ENCODE results near the gene CRY1. TPM values are rescaled to one million over a fixed set of nuclear protein-coding genes. Genes with fewer than 3 reads are reported as not detected.

The CRY1 gene
- total RNA-seq = 10 to 100 TPM; 11.1 to 22.7 (median 11.7) TPM

DNA sequence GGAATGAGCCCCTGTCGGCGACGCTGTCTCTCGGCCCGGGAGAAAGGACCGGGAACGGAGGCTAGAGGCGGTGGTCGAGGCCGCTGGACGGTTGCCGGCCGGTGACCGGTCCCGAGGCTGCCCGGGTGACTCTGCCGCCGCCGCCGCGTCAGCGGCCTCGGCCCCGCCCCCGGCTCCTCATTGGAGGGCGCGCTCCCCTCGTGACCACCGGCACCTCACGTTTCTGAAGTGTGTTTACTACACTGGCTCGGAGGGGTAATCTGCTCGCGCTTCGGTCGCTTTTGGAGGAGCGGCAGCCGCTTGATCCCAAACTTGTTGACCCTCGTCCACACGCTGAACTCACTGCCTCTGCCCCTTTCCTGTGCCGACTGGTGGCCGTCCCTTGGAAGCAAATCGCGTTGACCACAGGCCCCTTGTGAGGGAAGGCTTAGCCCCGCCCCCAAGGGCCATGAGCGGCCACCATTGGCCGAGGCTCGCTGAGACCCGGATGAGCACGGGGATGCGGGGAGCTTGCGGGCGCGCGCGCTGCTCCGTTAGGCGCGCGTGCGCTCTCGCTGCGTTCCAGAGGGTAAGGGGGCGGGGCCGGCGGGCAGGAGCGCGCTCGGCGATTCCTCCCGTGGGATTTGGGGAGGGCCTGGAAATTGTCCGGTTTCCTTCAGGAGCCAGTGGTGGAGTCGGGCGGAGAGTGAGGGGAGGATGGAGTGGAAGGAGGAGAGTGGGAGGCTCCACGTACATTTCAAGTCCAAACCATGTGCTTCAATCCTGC, at the start of gene CRY1:
CRY1 (minus strand) TSS at position 133 of the 766 bp plus-strand sequence. CDS start 588 bp downstream, outside the sequence.
- H3K4me3 ChIP-seq = peak within 1 kb of the TSS; percentile 92 to 99 (median 98)
- H3K9me3 ChIP-seq = no peaks in the 10 kb centered on the region
- H3K4me1 ChIP-seq = peaks cover 17 to 27% of the 10 kb centered on the region in 2 donors
- DNase-seq = peak; percentile 91 to 94
- H3K27ac ChIP-seq = peak within 1 kb of the TSS; percentile 98 to 100 (median 99)
- intact Hi-C loops (cut with DNase I; ENCODE audit: low total_unique reads) = loop anchor here (1.0 to 10.0 kb wide), 7 partner anchors 66 to 1979 kb away; partner anchors contain the start of genes RIC8B and TMEM263
- in situ Hi-C loops (cut with MboI; ENCODE audit: low sequenced_read_pairs in 4 of 4) = loop anchor here in 1 of 4 donors (25.0 kb wide), 1 partner anchor 106 kb away; the partner anchor contains the start of gene MTERF2
- H3K36me3 ChIP-seq = no peaks in the 10 kb centered on the region
- H3K27me3 ChIP-seq = no peaks in the 10 kb centered on the region
- ATAC-seq = peak; percentile 93 to 94
- no peak for TF ChIP-seq CTCF (IDR thresholded peaks at IDR 0.05 in 4 of 5, conservative IDR thresholded peaks at IDR 0.05 in 1 of 5)
- TF ChIP-seq POLR2A (IDR thresholded peaks at IDR 0.05) = peak; percentile 98 to 99

GRCh38 chr12:107139787-107140186, 46.4 kb upstream of the CRY1 start:
- Histone ChIP-seq H3K4me1 (no peaks in the 10 kb centered on the region), H3K27me3 (no peaks in the 10 kb centered on the region), H3K27ac (no peak overlapping the region), H3K9me3 (no peaks in the 10 kb centered on the region), H3K36me3 (no peaks in the 10 kb centered on the region), H3K4me3 (no peak overlapping the region)
- intact Hi-C loops (cut with DNase I; ENCODE audit: low total_unique reads) = no loop called here
- TF ChIP-seq POLR2A (IDR thresholded peaks at IDR 0.05) (no peak), CTCF (IDR thresholded peaks at IDR 0.05 in 4 of 5, conservative IDR thresholded peaks at IDR 0.05 in 1 of 5) (no peak)
- ATAC-seq (no peak), DNase-seq (no peak)
- in situ Hi-C loops (cut with MboI; ENCODE audit: low sequenced_read_pairs in 4 of 4) = loop anchor here in 1 of 4 donors (10.0 kb wide), 1 partner anchor 465 kb away; no protein-coding TSS in a partner anchor

- H3K9me3 ChIP-seq = no peaks in the 10 kb centered on the region
- intact Hi-C loops (cut with DNase I; ENCODE audit: low total_unique reads) = no loop called here
- in situ Hi-C loops (cut with MboI; ENCODE audit: low sequenced_read_pairs in 4 of 4) = loop anchor here in 1 of 4 donors (10.0 kb wide), 1 partner anchor 466 kb away; no protein-coding TSS in a partner anchor
- no peaks in the 10 kb centered on the region for H3K27me3 ChIP-seq
- ATAC-seq (no peak), DNase-seq (no peak)
- H3K4me3 ChIP-seq = no peak overlapping the region
- no peak overlapping the region for H3K27ac ChIP-seq
- TF ChIP-seq POLR2A (IDR thresholded peaks at IDR 0.05) = no peak
- no peak for TF ChIP-seq CTCF (IDR thresholded peaks at IDR 0.05 in 4 of 5, conservative IDR thresholded peaks at IDR 0.05 in 1 of 5)
- H3K4me1 ChIP-seq = no peaks in the 10 kb centered on the region
- no peaks in the 10 kb centered on the region for H3K36me3 ChIP-seq
These were observed 45.6 kb upstream of the CRY1 start for GRCh38 chr12:107138990-107139389.

- in situ Hi-C loops (cut with MboI; ENCODE audit: low sequenced_read_pairs in 4 of 4) = loop anchor here in 1 of 4 donors (10.0 kb wide), 1 partner anchor 470 kb away; no protein-coding TSS in a partner anchor
These were observed 41.8 kb upstream of the CRY1 start for GRCh38 chr12:107135177-107135576.

More at GRCh38 chr12:107135177-107135576, 41.8 kb upstream of the CRY1 start:
- no peaks in the 10 kb centered on the region for H3K9me3 ChIP-seq
- no peak overlapping the region for H3K4me3 ChIP-seq
- no peak for TF ChIP-seq POLR2A (IDR thresholded peaks at IDR 0.05)
- no peak for TF ChIP-seq CTCF (IDR thresholded peaks at IDR 0.05 in 4 of 5, conservative IDR thresholded peaks at IDR 0.05 in 1 of 5)
- no peaks in the 10 kb centered on the region for H3K4me1 ChIP-seq
- no peaks in the 10 kb centered on the region for H3K27me3 ChIP-seq
- ATAC-seq = no peak
- DNase-seq = no peak
- H3K36me3 ChIP-seq = no peaks in the 10 kb centered on the region
- H3K27ac ChIP-seq = no peak overlapping the region
- intact Hi-C loops (cut with DNase I; ENCODE audit: low total_unique reads) = no loop called here

Data from gastrocnemius medialis (tissue), 4 donors.